HG03280 (cell line): Measurements from ENCODE around the gene CCDC12.

Experiments
- ATAC-seq: cut with Tn5 transposase; IDR thresholded peaks from one replicate; pipeline ENCODE4 v1.9.1; 2021; ENCODE audit warnings: mild to moderate bottlenecking, moderate library complexity; ENCODE audit not compliant: unreplicated experiment

Gene CCDC12

DNA sequence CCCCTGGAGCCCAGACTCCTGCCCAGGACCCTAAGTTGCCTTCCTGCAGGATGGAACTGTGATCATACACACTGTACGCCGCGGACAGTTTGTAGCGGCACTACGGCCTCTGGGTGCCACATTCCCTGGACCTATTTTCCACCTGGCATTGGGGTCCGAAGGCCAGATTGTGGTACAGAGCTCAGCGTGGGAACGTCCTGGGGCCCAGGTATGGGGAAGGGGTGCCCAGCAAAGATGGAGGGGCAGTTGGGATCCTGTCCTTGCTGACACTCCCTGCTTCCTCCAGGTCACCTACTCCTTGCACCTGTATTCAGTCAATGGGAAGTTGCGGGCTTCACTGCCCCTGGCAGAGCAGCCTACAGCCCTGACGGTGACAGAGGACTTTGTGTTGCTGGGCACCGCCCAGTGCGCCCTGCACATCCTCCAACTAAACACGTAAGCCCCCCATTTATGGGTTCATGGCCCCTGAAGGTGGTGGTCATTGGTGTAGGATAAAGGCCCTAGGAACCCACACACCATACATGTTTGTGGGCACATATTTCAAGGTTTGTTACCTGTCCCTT is 31.8 kb upstream of the CCDC12 start:
- no peak for ATAC-seq

DNA sequence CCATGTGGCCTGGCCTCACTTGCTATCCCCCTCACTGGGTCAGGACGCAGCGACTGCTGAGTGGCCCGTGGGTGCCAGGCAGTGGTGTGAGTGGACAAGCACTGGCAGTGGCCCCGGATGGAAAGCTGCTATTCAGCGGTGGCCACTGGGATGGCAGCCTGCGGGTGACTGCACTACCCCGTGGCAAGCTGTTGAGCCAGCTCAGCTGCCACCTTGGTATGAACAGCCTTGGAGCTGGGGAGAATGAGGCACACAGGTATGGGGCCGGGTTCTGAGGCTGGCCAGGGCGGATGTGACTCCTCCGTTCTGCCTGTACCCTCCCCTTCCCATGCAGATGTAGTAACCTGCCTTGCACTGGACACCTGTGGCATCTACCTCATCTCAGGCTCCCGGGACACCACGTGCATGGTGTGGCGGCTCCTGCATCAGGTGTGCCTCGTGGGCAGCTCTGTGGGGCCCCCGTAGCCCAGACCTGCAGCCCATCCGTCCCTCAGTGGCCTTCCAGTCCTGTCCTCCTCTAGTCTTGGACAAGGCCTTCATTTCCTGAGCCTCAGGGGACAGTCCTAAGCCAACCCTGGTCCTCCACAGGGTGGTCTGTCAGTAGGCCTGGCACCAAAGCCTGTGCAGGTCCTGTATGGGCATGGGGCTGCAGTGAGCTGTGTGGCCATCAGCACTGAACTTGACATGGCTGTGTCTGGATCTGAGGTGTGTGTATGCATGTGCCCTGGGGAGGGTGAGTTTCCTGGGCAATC is 31.1 kb upstream of the CCDC12 start:
- ATAC-seq, result no peak

DNA sequence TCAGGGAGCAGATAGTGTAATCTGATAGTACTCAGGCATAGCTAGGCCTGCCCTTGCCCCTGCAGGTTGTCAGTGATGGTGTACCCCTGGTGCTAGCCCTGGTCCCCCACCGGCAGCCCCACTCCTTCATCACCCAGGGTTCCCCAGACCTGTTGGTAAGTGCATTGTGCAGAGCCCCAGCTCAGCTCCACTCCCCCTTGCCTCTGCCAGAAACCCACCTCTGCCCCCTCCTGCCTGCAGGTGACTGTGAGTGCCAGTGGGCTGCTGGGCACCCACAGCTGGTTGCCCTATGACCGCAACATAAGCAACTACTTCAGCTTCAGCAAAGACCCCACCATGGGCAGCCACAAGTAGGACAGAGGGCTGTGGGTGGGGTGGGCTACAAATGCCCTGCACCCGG is 30.5 kb upstream of the CCDC12 start:
- ATAC-seq, result no peak

DNA sequence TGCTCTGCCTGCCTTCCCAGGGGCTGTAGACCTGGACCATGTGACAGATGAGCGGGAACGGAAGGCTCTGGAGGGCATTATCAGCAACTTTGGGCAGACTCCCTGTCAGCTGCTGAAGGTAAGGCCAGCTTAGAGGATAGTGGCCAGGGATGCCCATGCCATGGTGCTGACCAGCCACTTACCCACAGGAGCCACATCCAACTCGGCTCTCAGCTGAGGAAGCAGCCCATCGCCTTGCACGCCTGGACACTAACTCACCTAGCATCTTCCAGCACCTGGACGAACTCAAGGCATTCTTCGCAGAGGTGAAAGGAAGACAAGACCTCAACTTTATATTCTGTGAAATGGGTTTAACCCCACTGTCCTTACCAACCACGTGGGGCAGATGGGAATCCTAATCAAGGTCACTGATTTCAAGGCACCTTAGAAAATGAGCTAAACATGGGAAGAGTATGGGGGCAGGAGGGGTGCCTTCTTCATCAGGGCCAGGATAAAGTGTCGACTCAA is 29.7 kb upstream of the CCDC12 start:
- ATAC-seq, result no peak

DNA sequence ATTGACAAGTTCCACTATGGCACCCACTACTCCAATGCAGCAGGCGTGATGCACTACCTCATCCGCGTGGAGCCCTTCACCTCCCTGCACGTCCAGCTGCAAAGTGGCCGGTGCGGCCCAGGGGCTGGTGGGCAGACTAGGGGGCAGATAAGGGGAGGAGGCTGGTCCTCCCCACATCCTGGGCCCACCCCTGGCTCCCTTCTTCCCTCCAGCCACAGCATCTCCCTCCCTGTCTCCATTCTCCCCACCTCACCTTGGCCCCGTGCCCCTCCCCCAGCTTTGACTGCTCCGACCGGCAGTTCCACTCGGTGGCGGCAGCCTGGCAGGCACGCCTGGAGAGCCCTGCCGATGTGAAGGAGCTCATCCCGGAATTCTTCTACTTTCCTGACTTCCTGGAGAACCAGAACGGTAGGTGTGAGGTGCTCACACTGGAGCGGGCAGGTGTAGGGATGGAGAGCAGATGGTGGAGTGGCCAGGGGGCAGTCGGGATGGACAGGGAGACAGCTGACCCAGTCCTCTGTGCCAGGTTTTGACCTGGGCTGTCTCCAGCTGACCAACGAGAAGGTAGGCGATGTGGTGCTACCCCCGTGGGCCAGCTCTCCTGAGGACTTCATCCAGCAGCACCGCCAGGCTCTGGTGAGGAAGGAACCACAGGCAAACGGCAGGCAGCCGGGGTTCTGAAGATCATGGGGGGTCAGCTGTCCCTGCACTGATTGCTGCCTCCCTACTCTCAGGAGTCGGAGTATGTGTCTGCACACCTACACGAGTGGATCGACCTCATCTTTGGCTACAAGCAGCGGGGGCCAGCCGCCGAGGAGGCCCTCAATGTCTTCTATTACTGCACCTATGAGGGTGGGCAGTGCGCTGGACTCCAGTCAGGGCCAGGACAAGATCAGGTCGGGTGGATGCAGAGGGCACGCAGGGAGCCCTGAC is 28.9 kb upstream of the CCDC12 start:
- no peak for ATAC-seq

DNA sequence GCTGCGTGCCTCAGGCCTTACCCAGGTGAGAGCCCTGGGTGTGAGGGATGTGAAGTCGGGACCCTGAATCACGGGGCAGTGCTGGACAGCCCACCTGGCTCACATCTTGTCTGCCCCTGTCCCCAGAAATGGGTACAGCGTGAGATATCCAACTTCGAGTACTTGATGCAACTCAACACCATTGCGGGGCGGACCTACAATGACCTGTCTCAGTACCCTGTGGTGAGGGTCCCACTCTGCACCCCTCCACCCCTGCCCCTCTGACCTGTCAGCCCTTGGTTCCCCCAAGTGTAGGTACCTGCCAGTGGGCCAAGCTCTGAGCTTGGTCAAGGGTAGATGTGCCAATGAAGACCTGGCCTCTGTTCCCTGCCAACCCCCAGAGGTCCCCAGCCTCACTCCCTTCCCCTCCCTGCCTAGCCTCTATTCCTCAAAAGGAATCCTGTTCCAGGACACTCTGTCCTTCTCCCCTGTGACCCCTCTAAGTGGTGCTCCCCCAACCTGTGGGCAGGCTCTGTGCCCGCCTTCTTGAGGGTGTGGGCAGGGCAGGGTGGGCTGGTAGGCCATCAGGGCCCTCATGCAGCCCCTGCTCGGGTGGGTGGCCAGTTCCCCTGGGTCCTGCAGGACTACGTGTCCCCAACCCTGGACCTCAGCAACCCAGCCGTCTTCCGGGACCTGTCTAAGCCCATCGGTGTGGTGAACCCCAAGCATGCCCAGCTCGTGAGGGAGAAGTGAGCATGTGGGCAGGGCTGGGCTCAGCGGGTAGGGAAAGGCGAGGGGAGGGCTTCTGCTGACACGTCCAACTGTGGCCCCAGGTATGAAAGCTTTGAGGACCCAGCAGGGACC is 28.0 kb upstream of the CCDC12 start:
- no peak for ATAC-seq

DNA sequence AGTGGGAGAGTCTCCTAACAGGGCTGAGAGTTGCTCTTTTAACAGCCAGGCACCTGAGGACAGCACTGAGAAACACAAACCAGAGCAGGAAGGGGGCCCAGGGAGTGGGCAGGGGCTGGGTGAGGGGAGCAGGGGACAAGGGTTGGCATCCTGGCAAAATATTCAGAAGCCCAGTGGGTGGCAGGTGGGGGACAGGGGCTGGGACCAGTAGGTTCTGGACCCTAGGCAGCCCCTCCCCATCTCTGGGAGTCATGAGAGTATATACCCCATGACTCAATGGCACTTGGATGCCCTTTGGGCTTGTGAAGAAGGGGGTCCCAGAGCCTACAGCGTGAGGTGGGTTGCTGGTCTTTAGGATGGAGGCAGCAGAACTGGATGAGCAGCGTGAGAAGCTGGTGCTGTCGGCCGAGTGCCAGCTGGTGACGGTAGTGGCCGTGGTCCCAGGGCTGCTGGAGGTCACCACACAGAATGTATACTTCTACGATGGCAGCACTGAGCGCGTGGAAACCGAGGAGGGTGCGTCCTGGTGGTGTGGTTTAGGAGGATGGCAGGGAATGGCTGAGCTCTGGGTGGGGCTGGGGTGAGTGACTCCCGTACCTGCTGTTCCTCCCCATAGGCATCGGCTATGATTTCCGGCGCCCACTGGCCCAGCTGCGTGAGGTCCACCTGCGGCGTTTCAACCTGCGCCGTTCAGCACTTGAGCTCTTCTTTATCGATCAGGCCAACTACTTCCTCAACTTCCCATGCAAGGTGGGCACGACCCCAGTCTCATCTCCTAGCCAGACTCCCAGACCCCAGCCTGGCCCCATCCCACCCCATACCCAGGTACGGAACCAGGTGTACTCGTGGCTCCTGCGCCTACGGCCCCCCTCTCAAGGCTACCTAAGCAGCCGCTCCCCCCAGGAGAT is 27.2 kb upstream of the CCDC12 start:
- no peak for ATAC-seq

DNA sequence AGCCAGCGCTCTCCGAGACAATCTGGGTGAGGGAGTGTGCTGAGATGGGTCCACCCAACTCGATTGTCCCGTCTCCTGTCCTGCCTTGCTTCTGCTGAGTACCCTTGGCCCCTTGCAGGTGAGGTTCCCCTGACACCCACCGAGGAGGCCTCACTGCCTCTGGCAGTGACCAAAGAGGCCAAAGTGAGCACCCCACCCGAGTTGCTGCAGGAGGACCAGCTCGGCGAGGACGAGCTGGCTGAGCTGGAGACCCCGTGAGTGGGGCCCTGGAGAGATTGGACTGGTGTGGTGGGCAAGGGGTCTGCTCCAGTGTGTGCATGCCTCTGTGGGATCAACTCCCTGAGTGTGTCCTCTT is 26.5 kb upstream of the CCDC12 start:
- ATAC-seq, result no peak

DNA sequence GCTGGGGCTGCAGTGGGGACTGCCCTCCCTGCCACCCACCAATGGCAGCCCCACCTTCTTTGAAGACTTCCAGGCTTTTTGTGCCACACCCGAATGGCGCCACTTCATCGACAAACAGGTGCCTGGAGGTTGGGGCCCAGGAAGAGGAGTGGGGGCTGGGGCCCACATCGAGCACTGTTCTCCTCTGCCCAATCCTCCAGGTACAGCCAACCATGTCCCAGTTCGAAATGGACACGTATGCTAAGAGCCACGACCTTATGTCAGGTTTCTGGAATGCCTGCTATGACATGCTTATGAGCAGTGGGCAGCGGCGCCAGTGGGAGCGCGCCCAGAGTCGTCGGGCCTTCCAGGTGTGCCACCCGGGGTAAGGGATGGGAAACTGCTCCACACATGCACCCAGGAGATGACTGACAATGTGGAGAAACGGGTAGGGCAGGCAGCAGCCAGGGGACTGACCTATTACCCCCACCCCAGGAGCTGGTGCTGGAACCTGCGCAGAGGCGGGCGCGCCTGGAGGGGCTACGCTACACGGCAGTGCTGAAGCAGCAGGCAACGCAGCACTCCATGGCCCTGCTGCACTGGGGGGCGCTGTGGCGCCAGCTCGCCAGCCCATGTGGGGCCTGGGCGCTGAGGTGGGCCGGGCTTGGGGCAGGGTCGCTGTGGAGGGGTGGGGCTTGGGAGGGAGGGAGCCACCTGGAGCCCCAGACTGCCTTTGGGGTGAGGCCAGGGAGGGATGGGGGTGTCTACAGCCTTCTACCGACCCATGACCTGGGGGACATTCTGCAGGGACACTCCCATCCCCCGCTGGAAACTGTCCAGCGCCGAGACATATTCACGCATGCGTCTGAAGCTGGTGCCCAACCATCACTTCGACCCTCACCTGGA is 25.9 kb upstream of the CCDC12 start:
- no peak for ATAC-seq

DNA sequence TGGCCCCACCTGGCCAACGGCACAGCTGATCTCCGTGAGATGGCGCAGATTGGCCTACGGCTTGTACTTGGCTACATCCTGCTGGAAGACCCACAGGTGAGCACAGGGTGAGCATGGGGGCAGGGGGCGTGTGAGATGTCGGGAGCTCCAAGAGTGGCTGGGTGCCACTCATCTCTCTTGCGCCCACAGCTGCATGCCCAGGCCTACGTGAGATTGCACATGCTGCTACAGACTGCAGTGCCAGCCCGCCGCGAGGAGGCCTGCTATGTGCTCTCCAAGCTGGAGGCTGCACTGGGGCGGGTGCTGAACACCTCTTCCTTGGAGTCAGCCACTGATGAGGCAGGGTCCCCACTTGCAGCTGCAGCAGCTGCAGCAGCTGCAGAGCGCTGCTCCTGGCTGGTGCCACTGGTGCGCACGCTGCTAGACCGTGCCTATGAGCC is 25.2 kb upstream of the CCDC12 start:
- no peak for ATAC-seq

DNA sequence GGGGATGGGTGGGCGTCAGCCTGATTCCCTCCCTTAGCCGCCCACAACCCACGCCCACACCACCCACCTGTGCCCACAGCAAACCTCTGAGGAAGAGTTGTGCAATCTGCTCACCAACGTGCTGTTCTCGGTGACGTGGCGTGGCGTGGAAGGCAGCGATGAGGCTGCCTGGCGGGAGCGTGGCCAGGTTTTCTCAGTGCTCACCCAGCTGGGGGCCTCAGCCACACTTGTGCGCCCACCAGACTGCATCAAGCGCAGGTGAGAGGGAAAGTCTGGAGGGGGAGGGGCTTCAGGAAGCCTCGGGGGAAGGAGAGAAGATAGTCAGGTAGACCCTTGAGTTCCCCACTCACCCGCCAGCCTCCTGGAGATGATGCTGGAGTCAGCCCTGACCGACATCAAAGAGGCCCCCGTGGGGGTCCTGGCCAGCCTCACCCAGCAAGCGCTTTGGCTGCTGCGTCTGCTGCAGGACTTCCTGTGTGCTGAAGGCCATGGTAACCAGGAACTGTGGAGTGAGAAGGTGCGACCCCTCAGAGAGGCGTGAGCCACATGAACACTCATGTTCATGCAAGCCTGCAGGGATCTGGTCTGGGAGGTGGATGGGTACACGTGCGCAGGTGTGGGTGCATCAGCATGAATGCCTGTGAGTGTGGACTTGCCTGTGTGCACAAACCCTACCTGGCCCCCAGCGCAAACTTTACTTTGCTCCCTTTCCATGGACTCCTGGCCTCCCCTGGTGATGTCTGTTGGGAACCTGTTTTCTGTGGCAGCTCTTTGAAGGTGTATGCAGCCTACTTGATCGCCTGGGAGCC is 24.6 kb upstream of the CCDC12 start:
- ATAC-seq, result no peak

DNA sequence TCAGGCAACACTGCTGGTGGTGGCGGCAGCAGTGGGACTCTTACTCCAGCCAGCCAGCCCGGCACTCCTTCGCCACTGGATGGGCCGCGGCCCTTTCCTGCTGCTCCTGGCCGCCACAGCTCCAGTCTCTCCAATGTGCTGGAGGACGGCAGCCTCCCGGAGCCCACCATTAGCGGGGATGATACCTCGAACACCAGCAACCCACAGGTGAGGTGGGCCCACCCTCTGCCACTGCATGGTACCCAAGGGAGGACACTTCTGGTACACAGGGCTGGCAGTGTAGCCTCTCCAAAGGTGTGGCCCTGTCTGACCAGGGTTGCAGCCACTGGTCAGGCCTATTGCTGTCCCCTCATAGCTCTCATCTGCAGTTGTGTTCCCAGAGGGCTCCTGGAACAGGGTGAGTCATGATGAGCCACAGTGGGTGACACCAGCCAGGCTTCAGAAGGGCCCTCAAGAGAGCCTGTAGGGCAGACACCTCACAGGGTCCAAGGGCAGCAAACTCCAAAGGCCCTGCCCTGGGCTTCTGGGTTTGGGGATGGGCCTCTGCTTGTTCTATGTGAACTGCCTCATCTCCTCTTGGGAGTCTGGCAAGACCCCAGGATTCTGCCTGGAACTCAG is 23.8 kb upstream of the CCDC12 start:
- ATAC-seq, result no peak

DNA sequence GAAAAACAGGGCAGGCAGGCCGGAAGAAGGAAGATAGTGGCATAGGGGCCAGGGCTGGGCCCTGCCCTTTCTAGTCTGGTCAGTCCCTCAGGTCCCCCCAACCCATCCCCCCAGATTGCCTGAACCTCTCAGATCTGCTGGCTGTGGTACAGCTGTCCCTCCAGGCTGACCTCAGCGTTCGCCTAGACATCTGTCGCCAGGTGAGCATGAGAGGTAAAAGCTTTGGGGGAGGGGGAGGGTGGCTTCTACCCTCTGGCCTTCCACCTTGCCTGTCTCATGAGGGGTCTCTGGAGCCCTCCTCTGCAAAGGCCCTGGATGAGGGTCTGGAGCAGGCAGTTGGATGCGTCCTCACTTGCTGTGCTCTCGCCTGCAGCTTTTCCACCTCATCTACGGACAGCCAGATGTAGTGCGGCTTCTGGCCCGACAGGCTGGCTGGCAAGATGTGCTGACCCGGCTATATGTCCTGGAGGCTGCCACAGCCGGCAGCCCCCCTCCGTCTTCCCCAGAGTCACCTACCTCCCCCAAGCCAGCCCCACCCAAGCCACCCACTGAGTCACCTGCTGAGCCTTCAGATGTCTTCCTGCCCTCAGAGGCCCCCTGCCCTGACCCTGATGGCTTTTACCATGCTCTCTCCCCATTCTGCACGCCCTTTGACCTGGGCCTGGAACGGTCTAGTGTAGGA is 23.1 kb upstream of the CCDC12 start:
- no peak for ATAC-seq

DNA sequence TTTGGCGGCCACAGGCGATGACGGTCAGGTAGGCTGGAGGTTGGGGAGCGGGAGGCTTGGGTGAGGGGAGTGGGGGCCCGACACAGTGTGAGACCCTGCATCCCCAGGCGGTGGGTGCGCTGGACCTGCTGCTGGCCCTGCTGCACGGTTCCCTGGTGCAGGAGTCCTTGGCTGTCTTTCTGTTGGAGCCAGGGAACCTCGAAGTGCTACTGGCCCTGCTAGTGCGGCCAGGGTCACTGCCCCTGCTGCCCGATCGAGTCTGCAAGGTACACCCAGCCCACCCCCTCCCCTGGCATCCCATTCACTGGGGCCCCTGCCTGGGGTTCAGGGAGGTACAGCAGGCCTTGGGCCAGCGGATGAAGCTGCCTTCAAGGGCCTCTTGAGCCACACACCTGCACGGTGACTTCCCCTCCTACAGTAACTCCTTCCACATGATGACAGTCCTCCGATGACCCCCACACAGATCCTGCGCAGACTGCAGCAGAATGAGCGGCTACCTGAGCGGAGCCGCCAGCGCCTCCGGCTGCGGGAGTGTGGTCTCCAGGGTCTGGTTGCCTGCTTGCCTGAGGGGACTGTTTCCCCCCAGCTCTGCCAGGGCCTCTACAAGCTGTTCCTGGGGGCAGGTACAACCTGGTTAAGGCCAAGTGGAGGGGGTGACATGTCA is 22.4 kb upstream of the CCDC12 start:
- ATAC-seq, result no peak

DNA sequence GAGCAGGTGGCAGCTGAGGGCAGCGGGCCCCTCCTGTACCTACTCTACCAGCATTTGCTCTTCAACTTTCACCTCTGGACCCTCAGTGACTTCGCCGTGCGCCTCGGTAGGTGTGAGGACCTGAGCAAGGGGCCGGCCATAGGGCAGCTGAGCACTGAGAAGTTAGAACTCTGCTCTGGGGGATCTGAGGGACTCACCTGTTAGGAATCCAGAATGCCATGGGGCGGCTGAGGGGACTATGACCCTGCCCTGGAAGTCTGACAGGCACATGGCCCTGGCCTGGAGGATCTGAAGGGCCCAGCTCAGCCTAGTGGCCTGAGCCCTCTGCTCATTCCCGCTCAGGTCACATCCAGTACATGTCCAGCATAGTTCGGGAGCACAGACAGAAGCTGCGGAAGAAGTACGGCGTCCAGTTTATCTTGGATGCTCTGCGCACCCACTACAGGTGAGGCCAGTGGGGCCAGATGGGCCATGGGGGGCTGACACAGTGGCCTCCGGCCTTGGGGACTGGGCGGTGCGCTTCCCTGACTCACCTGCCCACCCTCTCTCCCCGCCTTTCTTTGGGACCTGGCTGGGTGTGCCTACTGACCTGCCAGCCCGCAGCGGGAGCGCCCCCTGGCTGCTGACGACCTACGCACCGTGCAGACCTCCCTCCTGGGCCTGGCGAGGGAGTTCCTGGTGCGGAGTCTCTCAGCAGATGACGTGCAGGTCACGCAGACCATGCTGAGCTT is 21.7 kb upstream of the CCDC12 start:
- no peak for ATAC-seq
